CD4-positive, alpha-beta T cell treated with Interleukin-12 subunit alpha and Interleukin-12 subunit beta, for 1 hour (primary cell): Measurements from ENCODE around the gene MANSC1.
"Not testable (repeated sequence)": the region's sequence is repeated elsewhere in the genome, so short reads cannot be mapped to it uniquely, and the experiment has no call there.

ENCODE experiments used
- DNase-seq: peaks from one replicate; pipeline ENCODE4 v3.0.0-alpha.2; 2020

Gene MANSC1

DNA sequence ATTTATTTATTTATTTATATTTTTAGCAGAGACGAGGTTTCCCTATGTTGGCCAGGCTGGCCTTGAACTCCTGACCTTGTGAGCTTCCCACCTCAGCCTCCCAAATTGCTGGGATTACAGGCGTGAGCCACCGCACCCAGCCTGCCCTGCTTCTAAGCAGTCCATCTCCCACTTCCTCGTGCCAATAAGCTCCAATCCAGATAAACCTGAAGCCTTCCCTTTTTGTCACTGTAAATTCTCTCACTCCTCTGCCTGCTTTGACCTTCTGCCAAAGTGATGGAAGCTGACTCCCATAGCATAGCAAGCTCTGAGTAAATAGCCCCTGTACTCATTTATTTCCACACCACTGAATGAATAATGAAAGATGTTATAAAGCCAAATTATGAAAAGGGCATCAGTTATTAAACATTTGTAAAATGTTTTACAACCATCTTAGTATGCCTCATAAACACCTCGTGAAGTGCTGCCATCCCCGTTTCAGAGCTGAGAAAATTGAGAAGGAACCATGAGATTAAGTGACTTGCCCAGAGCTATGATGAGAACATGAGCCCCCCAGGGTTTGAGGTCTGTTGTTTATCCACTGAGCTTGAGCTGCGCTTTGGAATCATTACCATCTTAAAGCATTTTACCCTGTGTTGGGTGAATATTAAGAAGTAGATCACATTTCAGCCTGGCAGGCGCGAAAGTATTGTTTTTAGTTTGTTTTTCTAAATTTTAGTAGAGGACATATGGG, 30.4 kb downstream of the MANSC1 start:
- DNase-seq = no peak

DNA sequence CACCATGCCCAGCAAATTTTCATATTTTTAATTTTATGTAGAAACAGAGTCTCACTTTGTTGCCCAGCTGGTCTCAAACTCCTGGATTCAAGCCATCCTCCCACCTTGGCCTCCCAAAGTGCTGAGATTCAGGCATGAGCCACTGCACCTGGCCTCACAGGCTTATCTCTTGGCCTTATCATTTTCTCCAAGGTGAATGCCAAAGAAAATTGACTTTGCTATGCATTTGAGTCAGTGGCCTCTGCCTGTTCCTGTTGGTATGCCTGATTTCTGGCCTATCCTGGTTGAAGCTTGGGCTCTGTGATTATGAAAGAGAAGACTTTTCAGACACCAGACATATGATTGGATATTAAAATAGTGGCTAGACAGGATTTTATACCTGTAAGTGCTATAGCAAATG, 34.2 kb downstream of the MANSC1 start:
- no peak for DNase-seq

- DNase-seq = not testable (repeated sequence)
Measured at GRCh38 chr12:12310695-12311094, 39.3 kb downstream of the MANSC1 start.

DNA sequence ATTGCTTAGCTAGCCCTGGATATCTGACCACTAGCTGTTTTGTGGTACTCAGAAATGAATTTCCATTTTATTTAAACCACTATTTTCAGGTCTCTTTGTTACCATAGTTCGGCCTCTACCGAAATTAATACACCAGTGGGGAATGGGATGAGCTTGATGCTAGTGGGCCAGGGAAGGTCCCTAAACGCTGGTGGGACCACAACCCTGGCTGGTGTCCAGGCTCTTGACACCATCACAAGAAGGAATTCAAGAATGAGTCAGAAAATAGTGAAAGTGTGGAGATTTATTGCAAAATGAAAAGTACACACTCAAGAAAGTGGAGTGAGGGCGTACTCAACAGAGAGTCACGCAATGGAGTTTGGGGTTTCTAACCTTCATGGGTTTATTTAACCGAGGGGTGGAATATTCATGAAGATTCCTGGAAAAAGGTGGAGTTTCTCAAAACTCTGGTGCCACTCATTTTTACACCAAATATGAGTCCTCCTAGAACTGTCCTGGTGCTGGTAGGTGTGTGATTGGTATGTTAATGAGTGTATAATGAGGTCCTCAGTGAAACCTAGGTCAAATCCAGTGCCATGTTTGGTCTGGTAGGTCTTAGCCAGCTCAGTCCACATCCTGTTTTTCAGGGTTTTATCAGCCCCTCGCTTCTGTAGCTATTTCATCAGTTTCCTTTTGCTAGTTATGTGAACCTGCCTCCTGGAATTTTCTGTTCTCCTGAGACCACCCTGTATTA, 44.3 kb downstream of the MANSC1 start:
- no peak for DNase-seq

DNA sequence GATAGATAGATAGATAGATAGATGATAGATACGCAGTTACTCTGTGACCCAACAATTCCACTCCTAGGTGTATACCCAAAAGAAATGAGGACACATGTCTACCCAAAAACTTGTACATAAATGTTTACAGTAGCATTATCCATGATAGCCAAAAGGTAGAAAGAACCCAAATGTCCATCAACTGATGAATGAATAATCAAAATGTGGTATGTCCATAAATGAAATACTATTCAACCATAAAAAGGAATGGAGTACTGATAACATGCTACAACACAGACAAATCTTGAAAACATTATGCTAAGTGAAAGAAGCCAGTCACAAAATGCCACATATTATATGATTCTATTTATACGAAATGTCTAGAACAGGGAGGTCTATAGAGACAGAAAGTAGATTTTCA, 47.1 kb downstream of the MANSC1 start:
- no peak for DNase-seq

- DNase-seq = no peak
Measured at GRCh38 chr12:12301122-12301521, 48.9 kb downstream of the MANSC1 start.

- no peak for DNase-seq
Measured at GRCh38 chr12:12297201-12297830, 52.7 kb downstream of the MANSC1 start.

DNA sequence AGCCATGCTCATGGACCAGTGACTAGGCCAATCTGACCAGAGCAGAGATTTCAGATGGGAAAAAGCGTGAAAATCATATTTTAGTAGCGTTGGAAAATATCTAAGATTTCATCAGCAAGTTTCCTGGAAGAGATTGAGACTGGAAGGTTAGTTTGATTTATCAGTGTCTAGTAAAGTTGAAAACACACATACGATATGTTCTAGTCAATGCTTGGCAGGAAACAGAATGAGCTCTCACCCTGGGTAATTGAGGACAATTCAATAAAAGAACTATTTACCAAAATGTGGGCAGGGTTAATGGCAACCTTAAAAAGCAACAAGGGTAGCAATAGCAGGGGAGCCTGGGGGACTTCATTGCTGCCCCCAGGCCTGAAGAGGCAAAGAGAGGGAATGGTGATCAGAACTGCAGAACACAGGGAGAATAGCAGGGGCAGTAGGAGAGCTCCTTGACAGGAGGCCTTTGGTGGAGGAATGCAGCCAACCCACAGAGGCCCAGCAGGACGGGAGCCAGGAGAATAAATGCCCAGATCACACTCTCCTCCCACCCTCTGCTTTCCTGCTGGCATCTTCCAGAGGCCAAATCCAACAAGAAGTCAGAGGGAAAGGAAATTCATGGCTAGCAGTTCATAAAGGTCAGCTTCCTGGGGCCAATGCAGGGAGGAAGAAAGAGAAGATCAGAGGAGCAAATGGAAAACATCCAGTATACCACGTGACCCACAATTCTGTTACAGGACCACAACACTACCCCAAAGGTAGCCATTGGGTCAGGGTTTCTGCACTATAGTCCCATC, 55.6 kb downstream of the MANSC1 start:
- no peak for DNase-seq

GRCh38 chr12:12290206-12290605, 59.8 kb downstream of the MANSC1 start:
- no peak for DNase-seq

DNA sequence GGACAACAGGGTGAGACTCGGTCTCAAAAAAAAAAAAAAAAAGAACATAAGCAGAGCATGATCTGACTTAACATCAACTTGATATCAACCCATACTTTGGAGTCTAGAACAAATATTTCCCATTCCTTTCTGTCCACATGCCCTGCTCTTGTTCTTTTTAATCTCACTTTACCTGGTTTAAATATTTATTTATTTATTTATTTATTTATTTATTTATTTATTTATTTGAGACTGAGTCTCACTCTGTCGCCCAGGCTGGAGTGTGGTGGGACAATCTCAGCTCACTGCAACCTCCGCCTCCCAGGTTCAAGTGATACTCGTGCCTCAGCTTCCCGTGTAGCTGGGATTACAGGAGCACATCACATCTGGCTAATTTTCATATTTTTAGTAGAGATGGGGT, 63.6 kb downstream of the MANSC1 start:
- no peak for DNase-seq

DNA sequence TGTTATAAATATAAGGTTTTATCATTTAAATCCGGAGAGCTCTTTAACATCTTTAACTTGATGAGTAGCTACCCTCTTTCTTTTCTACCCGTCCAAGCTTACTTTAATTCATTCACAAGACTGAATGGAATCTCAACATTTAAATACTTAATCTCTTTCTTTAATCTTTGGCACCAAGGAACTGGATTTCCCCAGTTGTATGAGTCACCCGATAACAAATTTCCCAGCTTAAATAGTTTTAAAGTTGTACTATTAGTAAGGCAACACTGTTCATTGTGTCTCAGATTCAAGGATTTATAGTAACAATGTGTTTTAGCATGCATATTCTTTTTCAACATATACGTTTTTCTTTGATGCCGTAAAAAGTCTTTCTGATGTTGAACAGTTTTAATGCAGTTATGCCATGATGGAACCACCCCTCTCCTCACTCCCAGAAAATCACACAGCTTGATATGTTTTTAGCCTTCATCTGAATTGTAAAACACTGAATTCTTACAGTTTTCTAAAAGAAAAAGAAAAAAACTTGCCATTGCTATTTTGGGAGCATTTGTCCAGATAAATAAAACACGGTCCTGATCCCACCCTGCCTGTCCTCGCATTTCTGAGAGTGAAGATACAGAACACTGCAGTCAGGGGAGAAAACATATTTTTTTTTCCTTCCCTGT, 67.1 kb downstream of the MANSC1 start:
- no peak for DNase-seq

- no peak for DNase-seq
Measured at GRCh38 chr12:12282202-12282601, 67.8 kb downstream of the MANSC1 start.

GRCh38 chr12:12281134-12281533, 68.9 kb downstream of the MANSC1 start:
- DNase-seq = no peak

GRCh38 chr12:12278899-12279298, 71.1 kb downstream of the MANSC1 start:
- DNase-seq = no peak
